A549 (cell line): ENCODE data around the gene ITM2C. TPM values are rescaled to one million over a fixed set of nuclear protein-coding genes. Genes with fewer than 3 reads are reported as not detected.

Source experiments
- ATAC-seq, 2 experiments: fragments of 200-7000 bp in 1 of 2; fragments of >200 bp in 1 of 2; cut with Nextera tagmentation in 1 of 2; cut with Tn5 transposase in 1 of 2; 3 replicates each; pipeline versions ENCODE4 v1.8.0 to v1.9.1; 2018 to 2020; ENCODE audit warnings: mild to moderate bottlenecking in 1 of 2, moderate library complexity in 1 of 2
- CTCF ChIA-PET: fragments of 300-600 bp; sonication (Branson Sonifier 250); formaldehyde crosslinking; extraction: SDS; loops from one replicate; lab custom pipeline; 2021; ENCODE audit warnings: antibody characterized with exemption, inconsistent platforms; lab: Yijun Ruan, JAX
- POLR2A ChIA-PET: fragments of 350-600 bp; formaldehyde crosslinking; extraction: SDS; loops from one replicate; lab custom pipeline; 2021; ENCODE audit warnings: antibody characterized with exemption, inconsistent platforms; lab: Yijun Ruan, JAX
- DNase-seq, 2 experiments: peaks; one replicate each; pipeline versions ENCODE4 v3.0.0 to v3.0.0-alpha.2; 2011 to 2016; ENCODE audit warnings: low read depth in 1 of 2, low spot score in 1 of 2
- FAIRE-seq: peaks from 2 replicates; lab custom pipeline; 2011; peaks lifted over from hg19 to GRCh38; lab: Jason Lieb, UNC
- H3K27ac ChIP-seq, 2 experiments: fragments of >200 bp; sonication (Bioruptor Twin); formaldehyde crosslinking; 3 replicates each; pipeline ENCODE4 v1.5.1; 2016 to 2017
- H3K4me1 ChIP-seq: fragments of >200 bp; sonication (Bioruptor Twin); formaldehyde crosslinking; 3 replicates; pipeline ENCODE4 v1.6.1; 2016
- H3K4me2 ChIP-seq: fragments of >200 bp; sonication (Bioruptor Twin); formaldehyde crosslinking; 3 replicates; pipeline ENCODE4 v1.6.1; 2016
- H3K4me3 ChIP-seq: fragments of >200 bp; sonication (Bioruptor Twin); formaldehyde crosslinking; 3 replicates; pipeline ENCODE4 v1.5.1; 2016
- H3K9me3 ChIP-seq: fragments of >200 bp; sonication (Bioruptor Twin); formaldehyde crosslinking; 3 replicates; pipeline ENCODE4 v1.6.1; 2016
- ATOH8 ChIP-seq: fragments of 250-450 bp; sonication (Bioruptor Pico); IDR thresholded peaks from 2 replicates; pipeline ENCODE4 v1.5.0; 2020; ENCODE audit warnings: low read depth, mild to moderate bottlenecking, moderate library complexity
- BHLHE40 ChIP-seq: IDR thresholded peaks from 2 replicates; pipeline ENCODE4 v1.6.1; 2012; ENCODE audit warnings: low read depth, low read length, inconsistent platforms
- CBX8 ChIP-seq: fragments of 200-600 bp; sonication (generic); IDR thresholded peaks from 2 replicates; pipeline ENCODE4 v1.6.1; 2016
- CHD2 ChIP-seq: fragments of 150-350 bp; IDR thresholded peaks from 2 replicates; pipeline ENCODE4 v1.6.1; 2014; ENCODE audit warnings: low read length; ENCODE audit not compliant: partially characterized antibody
- CHD4 ChIP-seq: fragments of 200-600 bp; sonication (generic); IDR thresholded peaks from 2 replicates; pipeline ENCODE4 v1.6.1; 2016; ENCODE audit warnings: antibody characterized with exemption, mild to moderate bottlenecking, borderline replicate concordance
- EHF ChIP-seq: fragments of 250-450 bp; sonication (Bioruptor Pico); IDR thresholded peaks from 2 replicates; pipeline ENCODE4 v1.5.0; 2020; ENCODE audit warnings: mild to moderate bottlenecking
- EHMT2 ChIP-seq: fragments of 200-600 bp; sonication (generic); IDR thresholded peaks from 2 replicates; pipeline ENCODE4 v1.6.1; 2016; ENCODE audit warnings: antibody characterized with exemption, low read depth, mild to moderate bottlenecking, moderate library complexity
- ESRRA ChIP-seq: fragments of 150-350 bp; IDR thresholded peaks from 2 replicates; pipeline ENCODE4 v1.6.1; 2014; ENCODE audit warnings: mild to moderate bottlenecking, low read length, borderline replicate concordance
- FOSB ChIP-seq: fragments of 250-450 bp; sonication (Bioruptor Pico); IDR thresholded peaks from 2 replicates; pipeline ENCODE4 v1.5.0; 2020; ENCODE audit warnings: mild to moderate bottlenecking, moderate library complexity
- HES2 ChIP-seq: fragments of >200 bp; sonication (Bioruptor Twin); formaldehyde crosslinking; IDR thresholded peaks from 2 replicates; pipeline ENCODE4 v1.6.1; 2016
- HMGXB4 ChIP-seq: fragments of 250-450 bp; sonication (Bioruptor Pico); IDR thresholded peaks from 2 replicates; pipeline ENCODE4 v1.5.0; 2021; ENCODE audit warnings: mild to moderate bottlenecking, moderate library complexity, borderline replicate concordance
- HOXB5 ChIP-seq: fragments of 250-450 bp; sonication (Bioruptor Pico); IDR thresholded peaks from 2 replicates; pipeline ENCODE4 v1.5.0; 2020; ENCODE audit warnings: mild to moderate bottlenecking, moderate library complexity
- KDM1A ChIP-seq: fragments of 200-600 bp; sonication (generic); IDR thresholded peaks from 2 replicates; pipeline ENCODE4 v1.6.1; 2016; ENCODE audit warnings: low read depth, mild to moderate bottlenecking
- KDM5A ChIP-seq: fragments of 200-600 bp; sonication (generic); IDR thresholded peaks from 2 replicates; pipeline ENCODE4 v1.6.1; 2016; ENCODE audit warnings: antibody characterized with exemption, mild to moderate bottlenecking
- MAX ChIP-seq: IDR thresholded peaks from 2 replicates; pipeline ENCODE4 v1.6.1; 2012
- POLR2AphosphoS2 ChIP-seq: conservative IDR thresholded peaks from 2 replicates; pipeline ENCODE4 v1.6.1; 2012; ENCODE audit warnings: low read length, improper control_type of control experiment, inconsistent platforms
- RAD21 ChIP-seq, 2 experiments: fragments of >200 bp in 1 of 2; sonication (Bioruptor Twin) in 1 of 2; formaldehyde crosslinking in 1 of 2; IDR thresholded peaks in 1 of 2; conservative IDR thresholded peaks in 1 of 2; 2 replicates in 1 of 2; 3 replicates in 1 of 2; pipeline ENCODE4 v1.6.1; 2012 to 2018; ENCODE audit warnings: inconsistent platforms in 1 of 2
- RFX5 ChIP-seq: fragments of 450-650 bp; IDR thresholded peaks from 2 replicates; pipeline ENCODE4 v1.7.1; 2014; ENCODE audit warnings: antibody characterized with exemption, mild to moderate bottlenecking, moderate library complexity
- RNF2 ChIP-seq: fragments of 200-600 bp; sonication (generic); IDR thresholded peaks from 2 replicates; pipeline ENCODE4 v1.6.1; 2016; ENCODE audit warnings: low read depth, mild to moderate bottlenecking, antibody characterized with exemption, moderate library complexity, borderline replicate concordance
- SMC3 ChIP-seq: fragments of >200 bp; sonication (Bioruptor Twin); formaldehyde crosslinking; IDR thresholded peaks from 3 replicates; pipeline ENCODE4 v1.6.1; 2018; ENCODE audit warnings: inconsistent platforms
- SREBF2 ChIP-seq: fragments of 450-650 bp; IDR thresholded peaks from 2 replicates; pipeline ENCODE4 v1.6.1; 2014; ENCODE audit warnings: mild to moderate bottlenecking, moderate library complexity
- TP53 ChIP-seq: fragments of 250-450 bp; sonication (Bioruptor Pico); IDR thresholded peaks from 2 replicates; pipeline ENCODE4 v1.5.0; 2021; ENCODE audit warnings: mild to moderate bottlenecking, moderate library complexity
- USF2 ChIP-seq: fragments of 450-650 bp; IDR thresholded peaks from 2 replicates; pipeline ENCODE4 v1.6.1; 2014; ENCODE audit warnings: antibody characterized with exemption
- ZNF302 ChIP-seq: fragments of 250-450 bp; sonication (Bioruptor Pico); IDR thresholded peaks from 2 replicates; pipeline ENCODE4 v1.9.0; 2021; ENCODE audit warnings: inconsistent platforms, mild to moderate bottlenecking, moderate library complexity
- WGBS: methylation state at CpG from one replicate; pipeline ENCODE4 v1.1.6; 2017; ENCODE audit errors: missing lambda C conversion rate; 5-methylcytosine and 5-hydroxymethylcytosine counted together
- polyA plus RNA-seq, 4 experiments: library from polyadenylated mRNA; depleted of rRNA in 3 of 4; stranded (reverse); fragments of >200 nt; fragmentation: RNase III in 1 of 4; extraction: RNeasy Plus Mini Kit Qiagen cat#74134 plus additional on column Dnase treatment in 1 of 4; gene quantifications; 2 replicates in 3 of 4; 3 replicates in 1 of 4; pipeline ENCODE4 v1.2.3, GENCODE V29; 2011 to 2017

ITM2C gene
- polyA plus RNA-seq, 2 of the 4 experiments (the other 2 are of a cell fraction): 84.0 to 88.1 TPM

- DNase-seq (no peak), ATAC-seq (no peak), FAIRE-seq (no peak)
- Histone ChIP-seq H3K9me3 (no peaks in the 10 kb centered on the region), H3K27ac (no peak overlapping the region), H3K4me1 (no peaks in the 10 kb centered on the region), H3K4me2 (no peak overlapping the region), H3K4me3 (no peak overlapping the region)
- 74% methylated on average over 10 of the region's 10 CpGs for WGBS
- ChIA-PET CTCF (interaction anchor here (0.6 to 1.2 kb wide), 7 partner anchors 12 to 109 kb away, joined by 3 to 6 read pairs (median 3); no protein-coding TSS in a partner anchor), POLR2A (no interaction called here)
- TF ChIP-seq SREBF2 (no peak), KDM1A (no peak), EHMT2 (no peak), EHF (CRISPR knock-in tag) (no peak), ESRRA (no peak), HOXB5 (CRISPR knock-in tag) (no peak), ATOH8 (CRISPR knock-in tag) (no peak), CHD4 (no peak), KDM5A (no peak), USF2 (no peak), SMC3 (no peak), CBX8 (no peak), HES2 (no peak), FOSB (CRISPR knock-in tag) (no peak), ZNF302 (CRISPR knock-in tag) (no peak), BHLHE40 (no peak), TP53 (CRISPR knock-in tag) (no peak), RNF2 (no peak), MAX (no peak)
Observed at GRCh38 chr2:230878599-230879188, 14.0 kb downstream of the ITM2C start.

- DNase-seq (no peak), ATAC-seq (no peak)
- no peak overlapping the region for H3K4me3 ChIP-seq
- no peak overlapping the region for H3K27ac ChIP-seq
- ChIA-PET CTCF (interaction anchor here (0.6 to 1.2 kb wide), 6 partner anchors 13 to 108 kb away, joined by 3 to 5 read pairs (median 3); no protein-coding TSS in a partner anchor), POLR2A (no interaction called here)
- H3K4me1 ChIP-seq: no peaks in the 10 kb centered on the region
- H3K9me3 ChIP-seq: no peaks in the 10 kb centered on the region
- H3K4me2 ChIP-seq: no peak overlapping the region
- TF ChIP-seq EHMT2: no peak
- TF ChIP-seq CHD2: no peak
- TF ChIP-seq RAD21 (conservative IDR thresholded peaks at IDR 0.05 in 1 of 2, IDR thresholded peaks at IDR 0.05 in 1 of 2): no peak
- TF ChIP-seq HMGXB4 (CRISPR knock-in tag): no peak
- no peak for TF ChIP-seq RFX5
- no peak for TF ChIP-seq HOXB5 (CRISPR knock-in tag)
- no peak for TF ChIP-seq POLR2AphosphoS2
- no peak for TF ChIP-seq ATOH8 (CRISPR knock-in tag)
- TF ChIP-seq, all 56 proteins: peak for 0
- WGBS: 88% methylated on average over 11 of the region's 11 CpGs
- no peak for FAIRE-seq
Observed at GRCh38 chr2:230879271-230879882, 14.6 kb downstream of the ITM2C start.
